ENCODE data around the gene PRR5L.

Gene PRR5L

GRCh38 chr11:36447514-36447913, 151.4 kb downstream of the PRR5L start:
- DNase-seq = no peak

- no peak for DNase-seq
Measured at GRCh38 chr11:36447947-36448346, 151.9 kb downstream of the PRR5L start.

GRCh38 chr11:36449561-36450096, 153.5 kb downstream of the PRR5L start:
- no peak for DNase-seq

- DNase-seq = no peak
Measured at GRCh38 chr11:36450110-36450572, 154.1 kb downstream of the PRR5L start.

GRCh38 chr11:36451045-36451444, 155.0 kb downstream of the PRR5L start:
- DNase-seq = no peak

- DNase-seq = no peak
Measured at GRCh38 chr11:36451681-36452080, 155.6 kb downstream of the PRR5L start.

GRCh38 chr11:36452236-36452940, 156.3 kb downstream of the PRR5L start:
- DNase-seq = peak; percentile 20

- DNase-seq = no peak
Measured at GRCh38 chr11:36452961-36453360, 156.9 kb downstream of the PRR5L start.

- DNase-seq = no peak
Measured at GRCh38 chr11:36453678-36454077, 157.6 kb downstream of the PRR5L start.

GRCh38 chr11:36454551-36454940, 158.5 kb downstream of the PRR5L start:
- no peak for DNase-seq

GRCh38 chr11:36454941-36455631, 159.0 kb downstream of the PRR5L start:
- DNase-seq = no peak

GRCh38 chr11:36455658-36456111, 159.6 kb downstream of the PRR5L start:
- DNase-seq = no peak

GRCh38 chr11:36456156-36456555, 160.1 kb downstream of the PRR5L start:
- DNase-seq = no peak

GRCh38 chr11:36458129-36458915, 162.2 kb downstream of the PRR5L start:
- no peak for DNase-seq

GRCh38 chr11:36459046-36459445, 163.0 kb downstream of the PRR5L start:
- no peak for DNase-seq

GRCh38 chr11:36460220-36460619, 164.1 kb downstream of the PRR5L start:
- no peak for DNase-seq

- no peak for DNase-seq
Measured at GRCh38 chr11:36462321-36462720, 166.2 kb downstream of the PRR5L start.

- no peak for DNase-seq
Measured at GRCh38 chr11:36463781-36464180, 167.7 kb downstream of the PRR5L start.

GRCh38 chr11:36464720-36465119, 168.6 kb downstream of the PRR5L start:
- no peak for DNase-seq

GRCh38 chr11:36465449-36466163, 169.5 kb downstream of the PRR5L start:
- DNase-seq = no peak

- no peak for DNase-seq
Measured at GRCh38 chr11:36467012-36467411, 170.9 kb downstream of the PRR5L start.

GRCh38 chr11:36467916-36468315, 171.8 kb downstream of the PRR5L start:
- no peak for DNase-seq

GRCh38 chr11:36469063-36469462, 173.0 kb downstream of the PRR5L start:
- no peak for DNase-seq

Measured in activated naive CD4-positive, alpha-beta T cell treated with Interleukin-2 at 50 U/mL for 16 hours (primary cell).